Activated CD4-positive, alpha-beta memory T cell treated with anti-CD3 and anti-CD28 coated beads for 36 hours (primary cell): ENCODE results near the gene SEPTIN1. TPM values are rescaled to one million over a fixed set of nuclear protein-coding genes. Genes with fewer than 3 reads are reported as not detected.

Experiments used
- CTCF ChIA-PET: fragments of 350-600 bp; sonication (Branson Sonifier 250); formaldehyde crosslinking; loops from one replicate; lab custom pipeline; 2021; ENCODE audit warnings: antibody characterized with exemption, inconsistent platforms; lab: Charles Lee
- POLR2A ChIA-PET: fragments of 350-600 bp; sonication (Branson Sonifier 250); formaldehyde crosslinking; loops from one replicate; lab custom pipeline; 2021; ENCODE audit warnings: antibody characterized with exemption; lab: Charles Lee
- DNase-seq: peaks from one replicate; pipeline ENCODE4 v3.0.0-alpha.2; 2020
- H3K27ac Mint-ChIP-seq: one replicate; pipeline ENCODE4 v1.8.0; 2021; ENCODE audit warnings: mixed read lengths
- H3K27me3 Mint-ChIP-seq: one replicate; pipeline ENCODE4 v1.8.0; 2021; ENCODE audit warnings: mixed read lengths
- H3K36me3 Mint-ChIP-seq: one replicate; pipeline ENCODE4 v1.8.0; 2021; ENCODE audit warnings: mixed read lengths
- H3K4me1 Mint-ChIP-seq: one replicate; pipeline ENCODE4 v1.8.0; 2021; ENCODE audit warnings: low read depth, mixed read lengths
- H3K4me3 Mint-ChIP-seq: one replicate; pipeline ENCODE4 v1.8.0; 2021; ENCODE audit warnings: mild to moderate bottlenecking, mixed read lengths
- H3K9me3 Mint-ChIP-seq: one replicate; pipeline ENCODE4 v1.8.0; 2021; ENCODE audit warnings: mixed read lengths
- intact Hi-C: fragments of 100-400 bp; cut with micrococcal nuclease; formaldehyde crosslinking; loops from one replicate; pipeline ENCODE4 v1.15.1; 2023
- total RNA-seq, 2 experiments: library from RNA; stranded (reverse); gene quantifications; one replicate each; pipeline ENCODE4 v1.2.3, GENCODE V29; 2021

Gene SEPTIN1
- total RNA-seq, result 100 to 1,000 TPM; 199 to 202 TPM

GRCh38 chr16:30382111-30382881 lies at the start of gene SEPTIN1:
Gene SEPTIN1 (minus strand): TSS chr16:30382561. CDS start chr16:30382542, 19 bp downstream.
- Mint-ChIP-seq H3K4me3 (peak within 1 kb of the TSS; percentile 95), H3K27ac (peak within 1 kb of the TSS; percentile 95), H3K9me3 (no peaks in the 10 kb centered on the region), H3K4me1 (peaks cover 44% of the 10 kb centered on the region), H3K36me3 (peaks cover 27% of the 10 kb centered on the region), H3K27me3 (no peaks in the 10 kb centered on the region)
- peak; percentile 90 for DNase-seq
- ChIA-PET CTCF (interaction anchor here (0.9 to 4.4 kb wide), 9 partner anchors 10 to 258 kb away, joined by 3 to 24 read pairs (median 7); partner anchors contain the start of genes DCTPP1, TBC1D10B, ZNF48 and ZNF771), POLR2A (interaction anchor here (0.8 to 2.5 kb wide), 12 partner anchors 10 to 48 kb away, joined by 3 to 20 read pairs (median 4); partner anchors contain the start of genes CD2BP2, DCTPP1, TBC1D10B and ZNF48)
- intact Hi-C loops, result loop anchor here (2.0 kb wide), 1 partner anchor 317 kb away; the partner anchor contains the start of gene ALDOA

- ChIA-PET POLR2A (interaction anchor here (0.7 to 2.5 kb wide), 22 partner anchors 10 to 247 kb away, joined by 3 to 26 read pairs (median 4); partner anchors contain the start of genes CORO1A, FBRS, ITGAL and SEPTIN1), CTCF (interaction anchor here (0.9 to 3.9 kb wide), 44 partner anchors 9 to 375 kb away, joined by 3 to 52 read pairs (median 8); partner anchors contain the start of genes CD2BP2, FBRS, ITGAL and PRR14)
- intact Hi-C loops, result loop anchor here (5.0 kb wide), 5 partner anchors 107 to 267 kb away; partner anchors contain the start of genes SRCAP, ZNF689 and ZNF764
- H3K4me1 Mint-ChIP-seq, result peaks cover 38% of the 10 kb centered on the region
- no peak overlapping the region for H3K27ac Mint-ChIP-seq
- DNase-seq, result peak; percentile 61
- H3K36me3 Mint-ChIP-seq, result peaks cover 19% of the 10 kb centered on the region
- H3K4me3 Mint-ChIP-seq, result no peak overlapping the region
- no peaks in the 10 kb centered on the region for H3K9me3 Mint-ChIP-seq
- H3K27me3 Mint-ChIP-seq, result no peaks in the 10 kb centered on the region
Observed at GRCh38 chr16:30430428-30430970, 48.1 kb upstream of the SEPTIN1 start.

GRCh38 chr16:30429678-30430427 lies 47.5 kb upstream of the SEPTIN1 start, which contains the start of gene DCTPP1:
Gene DCTPP1 (minus strand): TSS chr16:30430030. CDS start chr16:30429980, 50 bp downstream.
- Mint-ChIP-seq H3K27ac (no peak within 1 kb of the TSS), H3K36me3 (peaks cover 20% of the 10 kb centered on the region)
- CTCF ChIA-PET, result interaction anchor here (0.5 to 3.9 kb wide), 63 partner anchors 10 to 605 kb away, joined by 3 to 52 read pairs (median 7); partner anchors contain the start of genes CD2BP2, FBRS, ITGAL and PRR14

GRCh38 chr16:30429418-30429677 lies 47.0 kb upstream of the SEPTIN1 start:
- intact Hi-C loops, result no loop called here
- POLR2A ChIA-PET, result interaction anchor here (0.8 to 2.5 kb wide), 22 partner anchors 9 to 246 kb away, joined by 3 to 26 read pairs (median 4); partner anchors contain the start of genes CORO1A, FBRS, ITGAL and ZNF689
- CTCF ChIA-PET, result interaction anchor here (0.5 to 3.9 kb wide), 62 partner anchors 10 to 605 kb away, joined by 3 to 52 read pairs (median 7); partner anchors contain the start of genes CD2BP2, FBRS, ITGAL and PRR14
- Mint-ChIP-seq H3K27me3 (no peaks in the 10 kb centered on the region), H3K9me3 (no peaks in the 10 kb centered on the region), H3K36me3 (peaks cover 24% of the 10 kb centered on the region), H3K4me1 (peaks cover 32% of the 10 kb centered on the region), H3K4me3 (no peak overlapping the region), H3K27ac (no peak overlapping the region)
- DNase-seq, result no peak

More at GRCh38 chr16:30429678-30430427, 47.5 kb upstream of the SEPTIN1 start, which contains the start of gene DCTPP1:
- Mint-ChIP-seq H3K4me1 (peaks cover 35% of the 10 kb centered on the region), H3K27me3 (no peaks in the 10 kb centered on the region), H3K4me3 (no peak within 1 kb of the TSS), H3K9me3 (no peaks in the 10 kb centered on the region)
- DNase-seq, result peak; percentile 97
- POLR2A ChIA-PET, result interaction anchor here (0.7 to 2.5 kb wide), 23 partner anchors 10 to 247 kb away, joined by 3 to 26 read pairs (median 4); partner anchors contain the start of genes CORO1A, FBRS, ITGAL and SEPTIN1
- intact Hi-C loops, result loop anchor here (5.0 kb wide), 5 partner anchors 107 to 267 kb away; partner anchors contain the start of genes SRCAP, ZNF689 and ZNF764

- intact Hi-C loops, result no loop called here
- Mint-ChIP-seq H3K27ac (peak overlapping the region; percentile 44), H3K4me1 (peaks cover 24% of the 10 kb centered on the region), H3K9me3 (no peaks in the 10 kb centered on the region), H3K4me3 (peak overlapping the region; percentile 20), H3K27me3 (no peaks in the 10 kb centered on the region), H3K36me3 (peaks cover 32% of the 10 kb centered on the region)
- CTCF ChIA-PET, result interaction anchor here (1.0 to 3.2 kb wide), 2 partner anchors 45 to 201 kb away, joined by 3 to 36 read pairs; partner anchors contain the start of gene ITGAL
- POLR2A ChIA-PET, result no interaction called here
- no peak for DNase-seq
Observed at GRCh38 chr16:30428055-30428454, 45.7 kb upstream of the SEPTIN1 start.

GRCh38 chr16:30421010-30421409 lies 38.6 kb upstream of the SEPTIN1 start:
- no peak for DNase-seq
- ChIA-PET CTCF (interaction anchor here (1.2 to 6.0 kb wide), 2 partner anchors 9 to 11 kb away, joined by 4 to 46 read pairs; partner anchors contain the start of gene DCTPP1), POLR2A (interaction anchor here (1.3 kb wide), 1 partner anchor 9 kb away, joined by 6 read pairs; the partner anchor contains the start of gene DCTPP1)
- no peaks in the 10 kb centered on the region for H3K9me3 Mint-ChIP-seq
- H3K4me3 Mint-ChIP-seq, result no peak overlapping the region
- H3K27ac Mint-ChIP-seq, result no peak overlapping the region
- no peaks in the 10 kb centered on the region for H3K27me3 Mint-ChIP-seq
- peaks cover 42% of the 10 kb centered on the region for H3K36me3 Mint-ChIP-seq
- intact Hi-C loops, result no loop called here
- H3K4me1 Mint-ChIP-seq, result peaks cover 23% of the 10 kb centered on the region

- H3K4me3 Mint-ChIP-seq, result peak overlapping the region; percentile 58
- CTCF ChIA-PET, result interaction anchor here (0.5 to 6.0 kb wide), 21 partner anchors 10 to 362 kb away, joined by 3 to 48 read pairs (median 4); partner anchors contain the start of genes DCTPP1, TBX6, ZNF48 and ZNF688
- intact Hi-C loops, result no loop called here
Observed at GRCh38 chr16:30418350-30419181, 36.2 kb upstream of the SEPTIN1 start.

GRCh38 chr16:30417529-30418349 lies 35.4 kb upstream of the SEPTIN1 start:
- intact Hi-C loops, result no loop called here
- Mint-ChIP-seq H3K4me1 (peaks cover 28% of the 10 kb centered on the region), H3K36me3 (peaks cover 32% of the 10 kb centered on the region), H3K4me3 (peak overlapping the region; percentile 58), H3K27me3 (no peaks in the 10 kb centered on the region), H3K27ac (no peak overlapping the region), H3K9me3 (no peaks in the 10 kb centered on the region)
- peak; percentile 92 for DNase-seq
- ChIA-PET CTCF (interaction anchor here (0.5 to 6.0 kb wide), 23 partner anchors 9 to 361 kb away, joined by 3 to 48 read pairs (median 4); partner anchors contain the start of genes DCTPP1, ZNF48, ZNF688 and ZNF747), POLR2A (interaction anchor here (0.7 to 1.9 kb wide), 21 partner anchors 8 to 353 kb away, joined by 3 to 22 read pairs (median 4); partner anchors contain the start of genes ALDOA, CD2BP2, DCTPP1 and ITGAL)

More at GRCh38 chr16:30418350-30419181, 36.2 kb upstream of the SEPTIN1 start:
- Mint-ChIP-seq H3K9me3 (no peaks in the 10 kb centered on the region), H3K4me1 (peaks cover 28% of the 10 kb centered on the region), H3K27ac (no peak overlapping the region), H3K27me3 (no peaks in the 10 kb centered on the region), H3K36me3 (peaks cover 33% of the 10 kb centered on the region)
- no peak for DNase-seq
- POLR2A ChIA-PET, result interaction anchor here (0.7 to 1.9 kb wide), 20 partner anchors 9 to 353 kb away, joined by 3 to 22 read pairs (median 4); partner anchors contain the start of genes ALDOA, CD2BP2, DCTPP1 and SEPHS2
